ENCODE measurements around the gene MICAL3. TPM values are rescaled to one million over a fixed set of nuclear protein-coding genes. Genes with fewer than 3 reads are reported as not detected.

MICAL3 gene
- total RNA-seq, 1 experiment from 2014 or later: 13.4 TPM

GRCh38 chr22:17914474-17914873 is 109.9 kb downstream of the MICAL3 start:
- DNase-seq (ENCODE audit: low spot score): no peak

DNA sequence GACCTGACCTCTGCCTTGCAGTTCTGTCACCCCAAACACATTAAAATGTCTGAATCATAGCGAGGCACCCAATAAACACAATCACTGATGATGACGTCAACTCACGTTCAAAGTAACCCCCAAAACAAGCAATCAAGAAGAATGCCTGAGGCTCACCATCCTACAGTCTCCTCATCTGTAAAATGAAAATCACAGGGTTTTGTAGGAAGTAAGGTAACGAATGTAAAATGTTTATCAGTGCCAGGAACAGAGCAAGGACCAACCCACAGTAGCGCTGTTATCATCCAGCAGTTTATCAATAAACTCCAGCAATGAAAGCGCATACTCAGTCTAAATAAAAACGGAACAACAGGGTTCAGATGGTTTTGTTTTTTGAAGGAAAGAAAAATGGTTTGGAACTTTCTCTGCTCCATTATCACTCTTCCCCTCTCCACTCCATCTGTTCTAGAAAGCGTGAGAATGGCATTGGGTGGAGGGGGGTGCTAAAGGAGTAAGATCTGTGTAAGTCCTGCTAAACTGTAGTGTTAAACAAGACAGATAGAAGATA is 110.5 kb downstream of the MICAL3 start:
- no peak for DNase-seq (ENCODE audit: low spot score)

DNA sequence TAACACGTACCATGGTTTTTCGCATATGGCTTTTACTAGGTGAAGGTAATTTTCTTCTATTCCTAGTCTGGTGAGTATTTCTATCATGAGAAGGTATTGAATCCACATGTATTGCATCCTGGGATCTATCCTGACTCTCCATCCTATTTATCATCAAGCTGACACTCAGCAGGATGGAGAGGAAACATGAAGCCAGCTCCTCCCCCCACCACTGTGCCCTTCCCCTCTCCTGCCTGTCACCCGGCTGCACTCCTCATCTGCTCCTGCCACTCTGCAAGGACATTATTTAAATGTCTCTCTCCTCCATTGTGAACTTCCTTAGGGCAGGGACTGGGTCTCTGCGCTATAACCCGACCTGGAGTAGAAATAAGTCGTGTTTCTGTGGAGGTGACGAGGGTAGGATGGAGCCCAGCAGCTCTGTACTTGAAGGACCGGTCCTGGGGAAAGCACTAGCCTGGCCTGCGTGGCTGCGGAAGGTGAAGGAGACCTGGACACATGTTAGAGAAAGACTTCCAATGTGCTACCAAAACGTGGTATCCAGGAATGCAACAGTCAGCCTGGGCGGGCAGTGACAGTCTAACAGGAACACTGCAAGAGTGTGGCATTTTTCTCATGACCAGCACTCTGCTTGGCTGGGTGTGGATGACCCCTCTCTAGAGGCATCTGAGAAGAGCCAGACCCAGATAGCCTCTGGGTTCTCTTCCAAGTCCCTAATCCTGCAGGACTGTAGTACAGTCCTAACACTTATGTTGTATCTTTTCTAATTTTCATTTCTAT is 111.2 kb downstream of the MICAL3 start:
- DNase-seq (ENCODE audit: low spot score): no peak

GRCh38 chr22:17911887-17912286 is 112.5 kb downstream of the MICAL3 start:
- no peak for DNase-seq (ENCODE audit: low spot score)

GRCh38 chr22:17911312-17911705 is 113.1 kb downstream of the MICAL3 start:
- DNase-seq (ENCODE audit: low spot score): no peak

DNA sequence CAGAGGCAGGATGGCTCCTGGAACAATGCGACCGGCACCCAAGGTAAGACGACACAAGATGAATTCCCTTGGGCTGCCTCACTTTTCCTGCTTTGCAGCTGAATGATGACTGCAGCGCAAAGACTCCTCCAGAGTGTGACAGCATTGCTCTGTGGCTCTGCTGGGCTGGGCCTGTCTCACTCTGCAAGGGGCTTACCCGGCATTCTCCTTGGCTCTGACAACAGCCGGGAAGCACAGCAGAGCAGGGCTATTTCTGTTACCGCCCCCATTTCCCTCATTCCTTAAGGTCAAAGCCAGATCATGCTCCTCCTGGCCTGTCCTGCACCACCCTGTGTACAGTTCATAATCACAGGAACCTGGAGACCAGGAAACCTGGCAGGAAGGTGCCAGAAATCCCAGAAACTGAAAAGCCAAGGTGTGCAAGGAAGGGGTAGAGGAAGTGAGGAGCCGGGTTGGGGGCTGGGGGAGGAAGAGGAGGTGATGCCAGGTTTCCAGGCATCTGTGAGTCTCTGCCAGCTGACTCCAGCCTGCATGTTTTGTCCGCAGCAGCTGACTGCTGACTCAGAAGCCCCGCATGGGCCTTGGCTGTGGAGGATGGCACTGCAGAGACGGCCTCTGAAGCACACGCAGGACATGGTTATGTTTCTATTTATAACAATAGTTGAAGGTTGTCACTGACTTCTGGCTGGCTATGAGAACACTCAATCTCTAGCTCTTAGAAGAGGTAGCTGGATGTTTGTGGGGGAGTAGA is 113.6 kb downstream of the MICAL3 start:
- DNase-seq (ENCODE audit: low spot score): peak; percentile 79

- no peak for DNase-seq (ENCODE audit: low spot score)
Observed at GRCh38 chr22:17907748-17908051, 116.7 kb downstream of the MICAL3 start.

DNA sequence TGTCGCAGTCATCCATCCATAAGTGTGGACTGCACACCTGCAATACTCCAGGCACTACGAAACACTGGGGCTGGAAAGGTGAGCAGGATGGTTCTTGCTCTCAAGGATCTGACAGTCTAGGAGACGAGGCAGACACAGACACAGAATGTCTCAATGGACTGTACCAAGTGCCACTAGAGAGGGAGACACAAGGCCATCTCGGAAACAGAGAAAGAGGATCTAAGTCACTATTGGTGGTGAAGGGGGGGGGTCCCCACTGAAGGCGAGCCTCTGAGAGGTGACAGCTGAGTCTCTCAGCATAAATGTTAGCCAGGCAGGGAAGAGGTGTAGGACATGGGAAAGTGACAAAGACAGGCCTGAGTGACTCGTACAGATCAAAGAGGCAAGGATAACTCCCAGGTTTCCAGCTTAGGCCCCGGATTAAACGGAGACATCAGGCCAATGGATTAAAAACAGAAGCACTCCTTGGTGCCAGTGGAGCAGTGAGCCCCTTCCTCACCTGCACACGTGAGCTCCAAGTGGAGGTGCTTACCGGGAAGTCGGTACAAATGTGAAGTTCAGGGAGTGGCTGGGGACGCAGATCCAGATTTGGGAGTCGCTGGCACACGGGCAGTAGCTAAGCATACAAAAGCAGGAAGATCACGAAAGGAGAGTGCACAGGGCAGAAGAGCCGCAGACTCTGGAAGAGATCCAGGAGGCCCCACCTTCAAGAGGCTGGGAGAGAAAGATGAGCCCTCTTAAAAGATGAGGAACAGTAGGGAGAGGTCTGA is 117.2 kb downstream of the MICAL3 start:
- DNase-seq (ENCODE audit: low spot score): no peak

DNA sequence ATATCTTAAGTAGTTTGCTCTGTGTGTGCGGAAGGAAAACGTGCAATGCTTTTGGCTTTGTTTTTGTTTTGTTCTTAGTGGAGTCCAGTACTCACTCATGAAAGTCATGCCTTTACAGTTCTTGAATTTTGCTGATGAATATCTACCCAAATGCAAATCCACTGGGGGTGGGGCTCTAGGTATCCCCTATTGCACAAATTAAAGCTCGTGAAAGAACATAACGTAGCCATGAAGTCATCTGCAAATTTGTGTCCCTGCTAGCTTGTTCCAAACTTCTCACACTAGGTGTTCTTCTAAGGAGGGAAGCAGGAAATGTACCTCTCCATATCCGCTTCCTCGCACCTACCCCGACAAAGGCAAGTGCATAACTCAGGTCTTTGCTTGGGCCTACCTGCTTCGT is 118.9 kb downstream of the MICAL3 start:
- DNase-seq (ENCODE audit: low spot score): no peak

DNA sequence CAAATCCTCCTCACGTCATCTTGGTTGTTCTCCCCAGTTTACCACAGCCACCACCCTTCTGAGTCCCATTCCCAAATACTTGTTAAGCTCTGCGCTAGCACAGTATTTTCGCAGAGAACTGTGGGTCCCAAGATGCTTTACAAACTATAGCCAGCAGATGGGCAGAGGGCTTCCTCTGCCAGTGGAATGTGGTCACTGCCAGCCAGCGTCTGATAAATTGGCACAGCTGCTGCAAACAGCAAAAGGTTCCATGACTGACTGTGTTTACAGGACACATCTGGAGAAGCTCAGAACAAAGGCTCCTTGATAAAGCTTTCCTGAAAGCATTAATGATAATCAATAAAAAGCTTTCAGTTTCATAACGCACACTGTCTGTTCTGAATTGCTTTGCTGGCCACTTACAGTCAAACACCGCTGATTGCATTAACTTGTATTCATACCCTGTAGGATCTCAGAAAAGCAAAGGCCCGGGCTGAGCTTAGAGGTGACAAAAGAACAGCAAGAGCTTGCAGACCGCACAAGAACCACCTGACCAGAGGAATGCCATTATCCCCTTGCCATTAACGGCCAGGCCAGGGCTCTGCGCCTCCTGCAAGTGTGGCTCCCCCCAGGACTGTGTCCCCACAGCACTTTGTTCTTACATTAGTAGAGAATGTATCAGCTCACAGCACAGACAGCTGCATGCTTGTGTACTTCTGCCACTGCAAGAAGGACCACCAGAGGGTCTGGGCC is 120.6 kb downstream of the MICAL3 start:
- no peak for DNase-seq (ENCODE audit: low spot score)

GRCh38 chr22:17902960-17903359 is 121.4 kb downstream of the MICAL3 start:
- DNase-seq (ENCODE audit: low spot score): no peak

DNA sequence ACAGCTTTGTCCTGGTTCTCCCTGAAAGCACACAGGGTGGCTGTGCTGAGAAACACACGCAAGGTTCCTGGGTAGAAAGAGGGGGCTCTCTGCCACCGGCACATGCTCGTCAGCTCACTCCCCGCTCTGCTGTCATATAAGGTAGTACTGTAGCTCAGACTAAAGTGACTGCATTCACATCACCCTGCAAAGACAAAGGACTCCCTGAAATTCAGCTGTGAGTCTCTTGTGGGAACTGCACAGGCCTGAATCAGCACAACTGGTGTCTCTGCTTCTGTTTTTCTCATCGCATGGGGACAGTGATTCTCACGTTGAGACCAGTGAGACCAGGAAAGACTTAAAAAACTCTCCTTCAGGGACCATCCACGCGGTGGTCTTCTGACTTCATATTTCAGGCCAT is 126.0 kb downstream of the MICAL3 start:
- DNase-seq (ENCODE audit: low spot score): no peak

DNA sequence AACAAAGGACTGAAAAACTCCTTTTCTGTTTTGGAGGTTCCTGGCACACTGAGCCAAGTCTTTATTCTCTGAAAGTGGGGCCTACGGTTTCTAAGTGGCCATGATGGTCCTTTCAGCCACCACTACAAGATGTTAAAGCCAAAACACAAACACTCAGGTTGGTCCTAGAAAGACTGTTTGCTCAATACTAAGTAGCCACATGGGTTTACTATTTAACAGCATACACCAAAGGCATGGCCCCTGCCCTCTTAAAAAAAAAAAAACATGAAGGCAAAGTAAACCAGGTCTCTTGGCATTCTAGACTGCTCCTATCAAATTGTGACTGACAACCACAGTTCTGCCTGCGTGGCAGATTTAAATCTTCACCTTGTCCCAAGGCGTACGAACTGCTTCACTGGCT is 126.5 kb downstream of the MICAL3 start:
- DNase-seq (ENCODE audit: low spot score): no peak

- DNase-seq (ENCODE audit: low spot score): no peak
Observed at GRCh38 chr22:17897426-17897825, 126.9 kb downstream of the MICAL3 start.

DNA sequence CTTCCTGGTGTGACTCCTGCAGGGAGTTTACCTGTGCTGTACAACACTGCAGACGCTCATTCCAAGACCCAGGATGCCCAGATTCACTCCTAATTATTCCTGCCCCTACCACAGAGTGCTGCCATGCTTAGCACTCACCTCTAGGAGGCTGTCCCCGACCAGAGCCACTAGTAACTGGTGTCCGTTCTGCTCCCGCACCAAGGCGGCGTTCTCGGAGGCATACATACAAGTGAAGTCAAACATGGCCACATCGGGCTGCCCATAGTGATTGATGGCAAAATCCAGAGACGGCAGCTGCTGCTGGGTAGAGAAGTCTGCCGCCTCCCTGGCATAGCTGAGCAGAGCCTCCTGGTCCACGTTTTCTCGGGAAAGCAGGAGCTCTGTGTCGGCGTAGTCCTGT is 127.8 kb downstream of the MICAL3 start:
- no peak for DNase-seq (ENCODE audit: low spot score)

- no peak for DNase-seq (ENCODE audit: low spot score)
Observed at GRCh38 chr22:17893900-17894535, 130.3 kb downstream of the MICAL3 start.

DNA sequence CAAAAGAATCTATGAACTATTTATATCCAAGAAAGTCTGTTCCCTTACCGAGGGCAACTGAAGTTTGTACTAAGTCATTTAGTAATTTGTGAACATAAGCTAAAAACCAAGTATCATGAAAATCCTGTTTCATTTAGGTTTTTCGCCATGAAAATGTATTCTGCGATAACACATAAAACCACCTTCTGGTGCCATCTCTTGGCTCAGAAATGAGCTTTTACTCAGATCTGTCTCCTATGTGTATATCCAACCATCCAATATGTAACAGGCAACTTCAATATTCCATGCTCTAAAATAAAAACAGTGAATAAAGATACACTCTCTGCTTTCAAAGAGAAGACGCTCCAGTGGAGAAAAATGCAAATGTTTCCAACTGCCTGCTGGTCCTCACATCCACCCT is 132.0 kb downstream of the MICAL3 start:
- no peak for DNase-seq (ENCODE audit: low spot score)

- no peak for DNase-seq (ENCODE audit: low spot score)
Observed at GRCh38 chr22:17891481-17892167, 132.7 kb downstream of the MICAL3 start.

- no peak for DNase-seq (ENCODE audit: low spot score)
Observed at GRCh38 chr22:17890892-17891291, 133.5 kb downstream of the MICAL3 start.

- DNase-seq (ENCODE audit: low spot score): peak; percentile 45
Observed at GRCh38 chr22:17890245-17890671, 134.1 kb downstream of the MICAL3 start.

DNA sequence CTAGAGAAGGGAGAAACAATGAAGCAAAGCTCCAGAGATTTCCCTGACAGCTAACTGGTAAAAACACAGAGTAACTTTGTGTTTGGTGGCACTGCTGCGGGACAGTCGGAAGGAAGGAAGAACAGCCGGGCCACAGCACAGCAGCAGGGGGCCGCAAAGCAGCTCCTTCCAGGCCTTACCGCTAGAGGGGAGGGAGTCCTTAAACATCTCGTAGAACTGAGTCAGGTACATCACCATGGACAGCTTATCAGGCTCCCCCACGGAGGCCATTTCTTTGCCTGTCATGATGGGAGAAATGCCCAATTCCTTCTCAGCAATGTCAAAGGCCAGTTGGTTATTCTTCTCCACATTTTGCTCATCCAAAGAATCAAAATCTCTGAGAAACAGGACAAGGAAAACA is 135.5 kb downstream of the MICAL3 start:
- DNase-seq (ENCODE audit: low spot score): no peak
